ENCODE results near the gene MICAL3.

Gene MICAL3

DNA sequence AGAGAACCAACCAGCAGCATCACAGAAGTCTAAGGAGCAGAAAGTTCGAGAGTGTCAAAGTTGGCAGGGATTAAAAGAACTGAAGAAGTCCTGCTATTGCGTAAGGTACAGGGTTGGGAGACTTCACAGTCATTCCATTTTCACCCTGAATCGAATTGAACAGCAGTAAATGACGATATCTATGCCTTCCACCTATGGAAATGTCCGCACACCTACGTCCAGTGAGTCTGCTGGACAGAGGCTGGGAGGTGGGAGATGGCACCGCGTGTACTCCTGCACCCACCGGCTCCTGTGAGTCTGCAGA is 116.7 kb downstream of the MICAL3 start:
- no peak for DNase-seq

DNA sequence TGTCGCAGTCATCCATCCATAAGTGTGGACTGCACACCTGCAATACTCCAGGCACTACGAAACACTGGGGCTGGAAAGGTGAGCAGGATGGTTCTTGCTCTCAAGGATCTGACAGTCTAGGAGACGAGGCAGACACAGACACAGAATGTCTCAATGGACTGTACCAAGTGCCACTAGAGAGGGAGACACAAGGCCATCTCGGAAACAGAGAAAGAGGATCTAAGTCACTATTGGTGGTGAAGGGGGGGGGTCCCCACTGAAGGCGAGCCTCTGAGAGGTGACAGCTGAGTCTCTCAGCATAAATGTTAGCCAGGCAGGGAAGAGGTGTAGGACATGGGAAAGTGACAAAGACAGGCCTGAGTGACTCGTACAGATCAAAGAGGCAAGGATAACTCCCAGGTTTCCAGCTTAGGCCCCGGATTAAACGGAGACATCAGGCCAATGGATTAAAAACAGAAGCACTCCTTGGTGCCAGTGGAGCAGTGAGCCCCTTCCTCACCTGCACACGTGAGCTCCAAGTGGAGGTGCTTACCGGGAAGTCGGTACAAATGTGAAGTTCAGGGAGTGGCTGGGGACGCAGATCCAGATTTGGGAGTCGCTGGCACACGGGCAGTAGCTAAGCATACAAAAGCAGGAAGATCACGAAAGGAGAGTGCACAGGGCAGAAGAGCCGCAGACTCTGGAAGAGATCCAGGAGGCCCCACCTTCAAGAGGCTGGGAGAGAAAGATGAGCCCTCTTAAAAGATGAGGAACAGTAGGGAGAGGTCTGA is 117.2 kb downstream of the MICAL3 start:
- no peak for DNase-seq

DNA sequence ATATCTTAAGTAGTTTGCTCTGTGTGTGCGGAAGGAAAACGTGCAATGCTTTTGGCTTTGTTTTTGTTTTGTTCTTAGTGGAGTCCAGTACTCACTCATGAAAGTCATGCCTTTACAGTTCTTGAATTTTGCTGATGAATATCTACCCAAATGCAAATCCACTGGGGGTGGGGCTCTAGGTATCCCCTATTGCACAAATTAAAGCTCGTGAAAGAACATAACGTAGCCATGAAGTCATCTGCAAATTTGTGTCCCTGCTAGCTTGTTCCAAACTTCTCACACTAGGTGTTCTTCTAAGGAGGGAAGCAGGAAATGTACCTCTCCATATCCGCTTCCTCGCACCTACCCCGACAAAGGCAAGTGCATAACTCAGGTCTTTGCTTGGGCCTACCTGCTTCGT is 118.9 kb downstream of the MICAL3 start:
- DNase-seq = no peak

DNA sequence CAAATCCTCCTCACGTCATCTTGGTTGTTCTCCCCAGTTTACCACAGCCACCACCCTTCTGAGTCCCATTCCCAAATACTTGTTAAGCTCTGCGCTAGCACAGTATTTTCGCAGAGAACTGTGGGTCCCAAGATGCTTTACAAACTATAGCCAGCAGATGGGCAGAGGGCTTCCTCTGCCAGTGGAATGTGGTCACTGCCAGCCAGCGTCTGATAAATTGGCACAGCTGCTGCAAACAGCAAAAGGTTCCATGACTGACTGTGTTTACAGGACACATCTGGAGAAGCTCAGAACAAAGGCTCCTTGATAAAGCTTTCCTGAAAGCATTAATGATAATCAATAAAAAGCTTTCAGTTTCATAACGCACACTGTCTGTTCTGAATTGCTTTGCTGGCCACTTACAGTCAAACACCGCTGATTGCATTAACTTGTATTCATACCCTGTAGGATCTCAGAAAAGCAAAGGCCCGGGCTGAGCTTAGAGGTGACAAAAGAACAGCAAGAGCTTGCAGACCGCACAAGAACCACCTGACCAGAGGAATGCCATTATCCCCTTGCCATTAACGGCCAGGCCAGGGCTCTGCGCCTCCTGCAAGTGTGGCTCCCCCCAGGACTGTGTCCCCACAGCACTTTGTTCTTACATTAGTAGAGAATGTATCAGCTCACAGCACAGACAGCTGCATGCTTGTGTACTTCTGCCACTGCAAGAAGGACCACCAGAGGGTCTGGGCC is 120.6 kb downstream of the MICAL3 start:
- DNase-seq = no peak

DNA sequence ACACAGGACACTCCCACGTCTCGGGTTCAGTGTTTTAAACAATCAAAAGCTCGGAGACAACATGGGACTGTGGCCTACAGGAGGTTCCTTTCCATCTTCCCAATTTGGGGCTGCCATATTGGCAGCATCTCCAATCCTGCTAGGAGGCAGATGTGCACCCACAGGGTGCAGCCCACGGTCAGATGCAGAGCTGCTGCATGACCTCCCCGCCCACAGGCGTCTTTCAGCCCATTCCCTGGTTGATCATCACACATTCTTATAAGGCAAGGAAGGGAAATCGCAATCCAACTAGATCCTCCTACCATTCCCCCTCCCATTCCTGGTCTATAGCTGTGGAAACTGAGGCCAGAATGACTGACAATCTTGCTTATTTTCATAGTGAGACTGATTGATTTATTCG is 121.4 kb downstream of the MICAL3 start:
- no peak for DNase-seq

DNA sequence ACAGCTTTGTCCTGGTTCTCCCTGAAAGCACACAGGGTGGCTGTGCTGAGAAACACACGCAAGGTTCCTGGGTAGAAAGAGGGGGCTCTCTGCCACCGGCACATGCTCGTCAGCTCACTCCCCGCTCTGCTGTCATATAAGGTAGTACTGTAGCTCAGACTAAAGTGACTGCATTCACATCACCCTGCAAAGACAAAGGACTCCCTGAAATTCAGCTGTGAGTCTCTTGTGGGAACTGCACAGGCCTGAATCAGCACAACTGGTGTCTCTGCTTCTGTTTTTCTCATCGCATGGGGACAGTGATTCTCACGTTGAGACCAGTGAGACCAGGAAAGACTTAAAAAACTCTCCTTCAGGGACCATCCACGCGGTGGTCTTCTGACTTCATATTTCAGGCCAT is 126.0 kb downstream of the MICAL3 start:
- DNase-seq = no peak

DNA sequence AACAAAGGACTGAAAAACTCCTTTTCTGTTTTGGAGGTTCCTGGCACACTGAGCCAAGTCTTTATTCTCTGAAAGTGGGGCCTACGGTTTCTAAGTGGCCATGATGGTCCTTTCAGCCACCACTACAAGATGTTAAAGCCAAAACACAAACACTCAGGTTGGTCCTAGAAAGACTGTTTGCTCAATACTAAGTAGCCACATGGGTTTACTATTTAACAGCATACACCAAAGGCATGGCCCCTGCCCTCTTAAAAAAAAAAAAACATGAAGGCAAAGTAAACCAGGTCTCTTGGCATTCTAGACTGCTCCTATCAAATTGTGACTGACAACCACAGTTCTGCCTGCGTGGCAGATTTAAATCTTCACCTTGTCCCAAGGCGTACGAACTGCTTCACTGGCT is 126.5 kb downstream of the MICAL3 start:
- DNase-seq = no peak

DNA sequence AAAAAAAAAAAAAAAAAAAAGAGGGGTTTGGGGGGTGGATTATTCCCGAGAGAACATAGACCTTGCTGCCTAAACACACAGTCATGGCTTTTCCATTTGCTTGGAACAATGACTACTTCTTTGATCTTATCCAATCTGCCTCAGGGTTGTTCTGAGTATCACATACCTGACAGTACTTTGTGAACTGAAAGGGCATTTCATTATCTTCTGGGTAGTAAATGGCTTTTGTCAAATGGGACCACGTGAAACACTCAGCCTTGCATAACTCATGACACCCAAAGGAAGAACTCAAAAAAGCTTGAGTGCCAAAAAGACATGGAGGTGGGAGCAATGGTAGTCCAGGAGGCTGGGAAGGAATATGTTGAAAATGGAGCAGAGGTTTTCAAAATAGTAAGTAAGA is 126.9 kb downstream of the MICAL3 start:
- no peak for DNase-seq

DNA sequence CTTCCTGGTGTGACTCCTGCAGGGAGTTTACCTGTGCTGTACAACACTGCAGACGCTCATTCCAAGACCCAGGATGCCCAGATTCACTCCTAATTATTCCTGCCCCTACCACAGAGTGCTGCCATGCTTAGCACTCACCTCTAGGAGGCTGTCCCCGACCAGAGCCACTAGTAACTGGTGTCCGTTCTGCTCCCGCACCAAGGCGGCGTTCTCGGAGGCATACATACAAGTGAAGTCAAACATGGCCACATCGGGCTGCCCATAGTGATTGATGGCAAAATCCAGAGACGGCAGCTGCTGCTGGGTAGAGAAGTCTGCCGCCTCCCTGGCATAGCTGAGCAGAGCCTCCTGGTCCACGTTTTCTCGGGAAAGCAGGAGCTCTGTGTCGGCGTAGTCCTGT is 127.8 kb downstream of the MICAL3 start:
- no peak for DNase-seq

DNA sequence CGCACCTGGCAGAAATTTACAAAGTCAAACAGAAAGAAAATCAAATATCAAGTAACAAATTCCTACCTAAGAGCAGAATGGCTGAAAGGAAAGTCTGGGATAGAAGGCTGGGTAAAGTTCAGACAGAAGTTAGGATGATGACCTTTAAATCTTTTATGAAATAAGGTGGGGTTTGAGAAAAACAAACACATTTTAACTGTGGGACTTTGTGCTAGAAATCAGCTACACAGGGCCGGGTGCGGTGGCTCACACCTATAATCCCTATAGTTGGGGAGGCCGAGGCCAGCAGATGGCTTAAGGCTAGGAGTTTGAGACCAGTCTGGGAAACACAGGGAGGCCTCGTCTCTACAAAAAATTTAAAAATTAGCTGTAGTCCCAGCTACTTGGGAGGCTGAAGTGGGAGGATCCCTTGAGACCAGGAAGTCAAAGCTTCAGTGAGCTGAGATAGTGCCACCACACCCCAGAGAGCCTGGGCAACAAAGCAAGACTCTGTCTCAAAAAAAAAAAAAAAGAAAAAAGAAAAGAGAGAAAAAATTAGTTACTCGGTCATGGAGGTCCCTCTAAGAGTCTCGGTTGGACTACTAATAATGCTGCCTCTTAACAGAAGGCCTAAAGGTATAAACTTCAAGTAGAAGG is 130.3 kb downstream of the MICAL3 start:
- no peak for DNase-seq

DNA sequence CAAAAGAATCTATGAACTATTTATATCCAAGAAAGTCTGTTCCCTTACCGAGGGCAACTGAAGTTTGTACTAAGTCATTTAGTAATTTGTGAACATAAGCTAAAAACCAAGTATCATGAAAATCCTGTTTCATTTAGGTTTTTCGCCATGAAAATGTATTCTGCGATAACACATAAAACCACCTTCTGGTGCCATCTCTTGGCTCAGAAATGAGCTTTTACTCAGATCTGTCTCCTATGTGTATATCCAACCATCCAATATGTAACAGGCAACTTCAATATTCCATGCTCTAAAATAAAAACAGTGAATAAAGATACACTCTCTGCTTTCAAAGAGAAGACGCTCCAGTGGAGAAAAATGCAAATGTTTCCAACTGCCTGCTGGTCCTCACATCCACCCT is 132.0 kb downstream of the MICAL3 start:
- no peak for DNase-seq

DNA sequence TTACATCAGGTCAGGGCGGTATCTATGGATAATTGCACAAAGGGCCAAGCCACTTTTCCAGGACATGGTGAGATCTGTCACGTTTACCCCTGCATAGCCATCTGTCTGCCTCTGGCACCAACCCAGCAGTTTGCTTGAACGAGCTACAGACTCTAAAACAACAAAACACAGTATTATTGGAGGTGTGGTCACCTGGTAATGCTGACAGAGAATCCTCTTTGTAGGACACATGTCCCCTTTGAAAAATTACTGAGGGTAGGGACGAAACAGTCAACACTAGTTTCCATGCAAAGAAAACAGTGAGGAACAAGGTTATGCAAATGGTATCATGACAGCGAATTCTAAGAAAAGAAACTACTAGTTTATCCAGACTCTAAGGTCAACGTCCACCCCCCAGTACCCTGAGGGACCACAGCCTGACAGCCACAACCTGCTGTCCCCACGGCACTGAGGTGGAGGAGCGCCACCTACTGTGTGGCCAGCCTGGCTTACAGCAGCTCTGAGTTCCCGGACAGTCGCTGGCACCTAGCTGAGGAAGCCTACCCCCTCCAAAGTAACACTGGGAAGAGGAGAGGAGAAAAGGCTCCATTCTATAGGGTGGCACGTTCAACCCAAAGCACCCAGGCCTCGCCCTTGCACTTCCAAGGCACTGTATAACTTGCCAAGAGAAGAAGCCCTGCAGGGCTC is 132.7 kb downstream of the MICAL3 start:
- DNase-seq = peak; percentile 76

DNA sequence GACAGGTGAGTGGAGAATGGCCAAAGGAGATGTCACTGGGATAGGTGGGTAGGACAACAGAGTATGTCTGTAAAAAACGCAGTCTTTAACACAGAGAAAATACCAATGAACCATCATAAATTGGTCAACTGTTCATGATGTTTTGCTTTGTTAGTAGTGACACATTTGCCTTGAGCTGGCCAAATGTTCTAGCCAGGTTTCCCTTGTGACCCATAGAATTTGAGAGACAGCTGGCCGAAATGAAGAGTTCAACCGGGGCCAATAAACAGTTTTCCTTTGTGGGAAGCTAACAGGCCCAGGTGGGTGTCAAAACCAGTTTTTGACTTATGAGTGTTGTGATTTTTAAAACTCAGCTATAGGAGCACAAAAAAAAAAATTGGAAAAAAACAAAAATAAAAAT is 133.5 kb downstream of the MICAL3 start:
- DNase-seq = peak; percentile 12

DNA sequence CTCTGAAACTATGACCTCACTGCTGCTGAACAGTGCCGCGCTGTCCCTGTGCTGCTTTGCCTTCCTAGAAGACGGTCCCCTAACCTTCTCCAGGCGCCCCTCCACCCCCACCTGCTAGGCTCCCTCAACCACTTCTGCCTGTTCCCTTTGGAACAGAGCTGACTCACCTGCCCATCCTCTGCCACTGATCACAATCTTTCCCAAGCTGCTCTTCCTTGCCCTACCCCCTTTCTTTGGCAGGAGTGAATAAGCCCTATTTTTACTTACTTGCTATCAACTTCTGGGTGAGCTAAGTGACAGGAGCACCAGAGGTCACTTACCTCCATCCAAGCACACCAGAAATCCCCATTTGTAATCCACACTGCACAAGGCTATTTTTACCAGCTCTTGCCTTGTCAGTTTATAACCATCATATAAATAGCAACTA is 134.1 kb downstream of the MICAL3 start:
- peak; percentile 23 for DNase-seq

DNA sequence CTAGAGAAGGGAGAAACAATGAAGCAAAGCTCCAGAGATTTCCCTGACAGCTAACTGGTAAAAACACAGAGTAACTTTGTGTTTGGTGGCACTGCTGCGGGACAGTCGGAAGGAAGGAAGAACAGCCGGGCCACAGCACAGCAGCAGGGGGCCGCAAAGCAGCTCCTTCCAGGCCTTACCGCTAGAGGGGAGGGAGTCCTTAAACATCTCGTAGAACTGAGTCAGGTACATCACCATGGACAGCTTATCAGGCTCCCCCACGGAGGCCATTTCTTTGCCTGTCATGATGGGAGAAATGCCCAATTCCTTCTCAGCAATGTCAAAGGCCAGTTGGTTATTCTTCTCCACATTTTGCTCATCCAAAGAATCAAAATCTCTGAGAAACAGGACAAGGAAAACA is 135.5 kb downstream of the MICAL3 start:
- no peak for DNase-seq

DNA sequence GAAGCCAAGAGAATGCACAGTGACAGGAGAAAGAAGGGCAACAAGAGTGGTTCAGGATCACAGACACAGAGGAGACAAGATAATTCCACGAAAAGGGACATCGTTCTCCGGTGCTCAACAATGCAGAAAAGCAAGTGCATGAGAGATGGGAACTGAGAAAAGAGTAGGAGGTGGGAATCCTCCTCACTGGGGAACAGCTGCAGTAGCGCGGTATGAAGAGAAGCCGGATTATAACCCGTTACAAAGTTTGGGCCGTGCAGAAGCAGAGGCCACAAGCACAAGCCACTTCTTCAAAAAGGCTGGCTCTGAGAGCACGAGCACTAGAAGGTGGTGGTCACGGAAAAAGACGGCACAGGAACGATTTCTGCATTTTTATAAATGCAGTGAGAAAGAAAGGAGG is 135.9 kb downstream of the MICAL3 start:
- no peak for DNase-seq

DNA sequence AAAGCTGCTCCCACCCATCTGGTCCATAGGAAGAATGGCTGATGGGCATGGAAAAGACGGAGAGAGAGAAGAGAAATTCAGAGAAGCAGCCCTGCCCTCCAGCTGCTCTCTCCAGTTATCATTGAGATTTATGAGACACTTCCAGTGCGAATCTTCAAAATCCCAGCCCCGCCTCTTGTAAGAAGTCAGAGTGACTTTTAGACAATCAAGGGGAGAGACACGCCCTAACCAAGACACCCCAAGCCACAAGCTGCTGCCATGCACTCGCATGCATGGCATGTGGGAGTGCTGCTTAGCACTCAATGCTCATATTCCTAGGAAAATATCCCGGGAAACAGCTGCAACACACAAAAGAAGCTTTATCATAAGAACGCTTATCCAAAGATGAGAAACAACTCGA is 139.5 kb downstream of the MICAL3 start:
- peak; percentile 20 for DNase-seq

DNA sequence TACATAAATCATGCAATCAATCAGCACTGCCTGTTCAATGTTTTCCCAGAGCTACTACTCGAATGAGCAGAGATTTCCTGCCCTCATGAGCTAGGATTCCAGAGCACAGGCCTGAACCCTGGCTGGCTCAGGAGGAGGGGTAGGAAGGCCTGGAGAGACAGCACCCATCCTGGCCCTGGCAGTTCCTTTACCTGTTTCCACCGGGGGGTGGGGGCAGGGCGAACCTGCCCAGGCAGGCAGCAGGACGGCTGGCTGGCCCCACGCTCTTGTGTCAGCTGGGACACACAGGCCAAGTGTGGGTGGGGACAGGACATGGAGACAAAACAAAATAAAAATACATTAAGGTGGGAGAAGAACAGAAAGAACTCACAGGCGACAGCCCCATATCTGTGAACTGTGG is 140.3 kb downstream of the MICAL3 start:
- no peak for DNase-seq

DNA sequence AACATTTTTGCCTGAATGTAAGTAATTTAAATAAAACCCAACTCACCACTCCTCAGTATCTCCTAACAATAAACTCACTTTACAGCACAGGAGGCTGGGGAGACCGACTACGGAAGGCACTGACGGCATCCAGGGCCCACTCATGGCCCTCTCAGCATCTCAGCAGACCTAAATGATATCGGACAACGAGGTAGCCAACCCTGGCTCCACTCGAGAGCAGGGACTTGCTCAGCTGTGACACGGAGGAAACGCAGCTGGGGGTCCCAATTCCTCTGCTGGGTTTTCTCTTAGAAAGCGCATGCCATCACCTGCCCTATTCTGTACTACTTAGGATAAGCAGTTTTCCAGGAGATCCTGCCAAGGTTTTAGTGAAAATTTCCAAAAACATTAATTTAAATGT is 141.0 kb downstream of the MICAL3 start:
- DNase-seq = no peak

DNA sequence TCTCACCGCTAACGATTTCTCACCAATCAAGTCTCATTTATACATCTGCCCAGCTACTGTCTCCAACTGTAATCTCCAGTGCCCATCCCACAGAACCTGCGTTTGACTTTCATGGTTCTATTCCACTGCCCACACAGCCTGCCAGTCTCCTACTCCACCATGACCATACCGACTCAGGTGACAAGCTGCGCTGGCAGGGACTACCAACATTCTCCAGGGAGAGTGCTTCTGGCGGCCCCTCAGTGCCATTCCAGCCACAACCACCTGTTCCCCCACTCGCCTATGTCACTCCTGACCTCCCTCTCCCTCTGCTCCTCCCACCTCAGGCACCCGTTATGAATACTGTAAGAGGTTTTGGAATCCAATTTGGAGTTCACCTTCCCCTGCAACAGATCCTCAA is 141.6 kb downstream of the MICAL3 start:
- DNase-seq = no peak

DNA sequence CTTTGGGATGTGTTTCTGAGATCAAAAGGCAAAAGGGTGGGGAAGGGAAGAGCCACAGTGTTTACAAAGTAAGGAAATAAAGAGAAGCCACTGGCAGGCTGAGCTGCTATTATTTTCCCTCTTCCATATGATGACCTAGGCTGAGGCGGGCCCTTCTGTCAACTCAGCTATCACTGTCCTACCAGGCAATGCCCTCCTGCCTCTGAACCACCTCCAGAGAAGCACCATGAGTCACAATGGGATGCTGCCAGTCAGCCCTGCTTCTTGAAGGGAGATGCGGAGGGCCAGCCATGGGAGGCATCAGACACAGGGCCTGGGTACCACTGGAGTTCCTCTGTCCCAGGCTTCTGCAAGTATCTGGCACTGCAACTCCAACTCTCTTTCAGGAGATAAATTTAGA is 142.2 kb downstream of the MICAL3 start:
- no peak for DNase-seq

DNA sequence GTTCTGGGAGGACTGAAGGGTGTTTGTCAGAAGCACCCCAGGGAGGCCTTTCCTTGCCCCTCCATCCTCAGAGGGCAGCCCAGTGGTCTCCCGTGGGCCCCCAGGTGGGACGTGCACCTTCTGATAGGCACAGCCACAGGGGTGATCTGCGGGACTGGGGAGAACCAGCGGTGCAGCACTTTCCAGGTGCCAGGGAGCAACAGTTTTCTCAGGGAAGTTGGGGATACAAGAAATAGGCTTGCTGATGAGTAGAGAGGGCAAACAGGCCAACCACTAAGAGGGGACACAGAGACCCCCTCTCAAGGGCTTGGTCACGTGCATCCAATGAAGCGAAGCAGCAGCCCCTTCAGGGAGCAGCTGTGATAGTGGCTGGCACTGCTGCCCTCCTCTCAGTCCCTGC is 143.0 kb downstream of the MICAL3 start:
- no peak for DNase-seq

DNA sequence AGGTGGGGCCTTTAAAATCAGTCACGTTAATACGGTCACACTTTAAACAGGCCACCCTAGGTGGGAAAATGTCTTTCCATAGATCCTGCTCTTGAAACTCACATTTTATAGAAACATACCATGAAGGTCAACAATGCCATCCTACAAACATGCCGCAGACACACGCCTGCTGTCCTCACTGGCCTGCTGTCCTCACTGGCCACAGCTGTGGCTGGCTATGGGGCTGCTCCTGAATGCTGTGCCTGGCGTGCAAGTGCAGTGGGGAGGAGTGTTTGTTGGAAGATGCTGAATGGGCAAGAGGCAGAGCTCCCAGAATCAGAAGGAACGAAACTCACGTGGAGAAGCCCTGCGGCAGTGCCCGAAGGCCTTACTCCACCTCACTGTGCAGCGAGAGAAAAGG is 143.9 kb downstream of the MICAL3 start:
- DNase-seq = no peak

DNA sequence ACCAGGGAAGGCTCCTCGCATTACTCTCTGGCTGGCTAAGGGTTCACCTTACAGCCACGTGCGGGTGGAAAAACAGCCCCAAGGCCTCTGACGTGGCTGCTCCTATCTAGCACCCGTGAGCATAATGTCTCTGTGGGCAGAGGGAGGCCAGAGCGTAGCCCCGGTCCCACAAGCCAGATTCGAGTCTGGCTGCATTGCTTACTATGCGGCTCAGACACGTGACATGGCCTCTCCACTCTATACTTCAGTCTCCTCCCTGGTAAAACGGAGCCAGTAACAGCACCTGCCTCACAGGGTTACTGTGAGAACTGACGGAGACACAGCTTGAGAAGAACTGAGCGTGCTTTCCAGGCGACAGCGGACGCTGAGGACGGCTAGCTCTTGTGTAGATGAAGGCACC is 144.3 kb downstream of the MICAL3 start:
- no peak for DNase-seq
